Loucy (cell line): ENCODE measurements around the gene STAC2.

ENCODE experiments used
- CTCF ChIP-seq: fragments of 200-600 bp; sonication (generic); conservative IDR thresholded peaks from 2 replicates; pipeline ENCODE4 v1.5.1; 2014; ENCODE audit warnings: mild to moderate bottlenecking, antibody characterized with exemption, low read length
- EZH2phosphoT487 ChIP-seq: fragments of 200-600 bp; IDR thresholded peaks from 2 replicates; pipeline ENCODE4 v1.6.1; 2018; ENCODE audit warnings: antibody characterized with exemption, mild to moderate bottlenecking, moderate library complexity, borderline replicate concordance

DNA sequence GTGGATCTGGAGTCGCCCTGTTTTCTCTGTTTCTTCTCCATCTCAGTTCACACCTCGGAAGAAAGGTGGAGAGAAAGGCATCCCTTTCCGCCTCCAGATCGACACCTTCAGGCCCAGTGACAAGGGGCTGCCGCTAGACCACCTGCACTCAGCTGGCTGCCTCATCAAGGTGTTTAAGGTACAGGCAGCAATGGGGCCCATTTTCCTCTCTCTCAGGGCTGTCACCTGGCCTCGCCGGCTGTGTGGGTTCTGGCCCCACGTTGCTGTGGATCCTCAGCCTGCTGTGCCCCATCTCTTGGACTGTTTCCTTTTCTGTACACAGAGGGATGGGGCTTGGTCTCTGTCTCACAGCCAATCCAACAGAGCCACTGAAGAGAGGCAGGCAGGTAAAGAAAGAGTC, 17.4 kb upstream of the STAC2 start:
- TF ChIP-seq EZH2phosphoT487, result no peak
- TF ChIP-seq CTCF, result no peak
